PC-3 (cell line): ENCODE results near the gene TENM4.

ENCODE experiments used
- CTCF ChIP-seq: fragments of 300-600 bp; sonication (generic); conservative IDR thresholded peaks from 2 replicates; pipeline ENCODE4 v1.5.1; 2017; ENCODE audit warnings: antibody characterized with exemption, low read depth, mild to moderate bottlenecking, low read length
- EZH2 ChIP-seq: fragments of 300-600 bp; sonication (generic); IDR thresholded peaks from one replicate; pipeline ENCODE4 v1.6.1; 2017; ENCODE audit warnings: antibody characterized with exemption, mild to moderate bottlenecking, low read length; ENCODE audit not compliant: unreplicated experiment

DNA sequence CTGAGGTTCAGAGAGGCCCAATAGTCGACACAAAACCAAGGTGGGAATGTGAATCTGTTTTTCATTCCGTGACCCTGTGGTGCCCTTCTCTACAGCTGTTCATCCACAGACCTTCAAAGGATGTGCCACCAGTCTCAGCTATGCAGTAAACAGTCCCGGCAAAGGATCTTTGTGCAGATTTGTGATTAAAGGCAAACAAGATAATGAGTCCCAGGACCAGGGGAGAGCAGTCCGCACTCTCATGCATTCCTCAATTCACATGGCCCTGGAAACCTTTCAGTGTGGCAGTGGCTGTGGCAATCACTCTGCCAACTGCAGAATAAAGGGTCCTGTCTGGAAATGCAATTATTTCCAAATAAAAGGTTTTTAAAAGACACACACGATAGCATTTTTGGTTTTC, 418.6 kb downstream of the TENM4 start:
- TF ChIP-seq CTCF (no peak), EZH2 (no peak)
